Stimulated activated CD8-positive, alpha-beta memory T cell treated with anti-CD3 and anti-CD28 coated beads, Interleukin-4, amount 100 ng/mL, for 1 hour (primary cell): Measurements from ENCODE around the gene CD83.

Experiments used
- DNase-seq, 2 donors: peaks; one replicate each; pipeline ENCODE4 v3.0.0-alpha.2; 2020; ENCODE audit warnings: low read depth in 2 of 2, low spot score in 1 of 2

CD83 gene

DNA sequence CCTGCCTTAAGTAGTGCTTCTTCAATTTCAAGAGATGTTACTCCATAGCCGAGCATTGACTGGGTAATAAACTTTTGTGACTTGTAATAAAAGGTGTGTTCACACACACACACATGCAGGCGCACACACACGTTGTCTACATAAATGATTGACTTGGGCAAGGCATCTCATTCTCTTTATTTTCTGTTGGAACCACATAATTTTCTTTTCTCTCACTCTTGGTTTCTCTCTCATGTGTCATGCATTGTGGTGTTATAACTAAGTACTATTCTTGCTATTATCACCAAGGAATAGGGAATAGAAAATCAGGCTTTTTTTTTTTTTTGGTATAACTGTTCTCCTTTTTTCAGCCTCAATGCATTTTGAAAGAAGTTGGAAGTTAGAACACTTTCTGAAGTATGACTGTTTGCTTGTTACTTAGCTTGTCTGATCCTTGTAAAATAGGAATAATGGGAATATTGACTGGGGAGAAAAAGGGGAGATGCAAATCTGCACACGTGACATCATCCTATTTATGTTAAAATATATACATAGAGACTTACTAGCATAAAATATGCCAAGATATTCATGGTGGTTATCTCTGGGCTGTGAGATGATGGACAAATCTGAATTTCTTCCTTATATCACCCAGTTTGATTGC, 26.1 kb upstream of the CD83 start:
- no peak for DNase-seq

DNA sequence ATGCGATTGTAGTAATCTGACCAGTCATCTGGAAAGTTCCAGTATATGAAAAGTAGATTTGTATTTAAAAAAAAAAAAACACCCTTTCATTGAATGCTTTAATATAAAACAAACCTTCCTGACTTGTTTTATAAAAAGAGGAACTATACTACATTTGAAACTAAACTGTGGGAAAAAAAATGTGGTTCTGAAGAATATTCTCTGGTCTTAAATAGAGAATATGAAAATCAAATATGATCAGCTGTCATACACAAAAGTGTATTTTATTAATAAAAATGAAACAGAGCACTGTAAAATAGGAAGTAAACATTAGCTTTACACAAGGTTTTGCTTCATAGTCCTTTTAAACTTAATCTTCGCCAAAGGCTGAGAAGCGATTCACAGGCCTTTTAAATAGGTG, 25.3 kb upstream of the CD83 start:
- no peak for DNase-seq

- DNase-seq, result no peak
Measured at GRCh38 chr6:14092838-14093789, 24.5 kb upstream of the CD83 start.

DNA sequence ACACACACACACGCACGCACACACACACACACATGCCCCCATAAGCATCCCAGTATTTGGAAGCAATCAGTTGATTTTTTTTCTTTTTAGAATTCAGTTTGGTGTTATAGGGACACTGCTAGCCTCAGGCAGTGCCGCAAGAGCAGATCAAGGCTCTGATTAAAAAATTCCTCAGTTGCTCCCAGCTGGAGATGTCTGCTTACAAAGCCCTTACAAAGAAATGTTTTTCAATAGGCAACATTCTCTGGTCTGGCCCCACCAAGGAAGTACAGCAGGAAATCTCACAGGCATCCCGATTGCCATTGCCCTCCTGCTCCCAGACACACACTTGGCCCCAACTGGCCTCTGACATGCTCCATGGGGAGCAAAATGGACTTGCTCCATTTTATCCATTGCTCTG, 22.9 kb upstream of the CD83 start:
- no peak for DNase-seq

GRCh38 chr6:14095437-14095836, 22.1 kb upstream of the CD83 start:
- no peak for DNase-seq

GRCh38 chr6:14100138-14100537, 17.4 kb upstream of the CD83 start:
- DNase-seq, result no peak

GRCh38 chr6:14100966-14101365, 16.6 kb upstream of the CD83 start:
- no peak for DNase-seq

DNA sequence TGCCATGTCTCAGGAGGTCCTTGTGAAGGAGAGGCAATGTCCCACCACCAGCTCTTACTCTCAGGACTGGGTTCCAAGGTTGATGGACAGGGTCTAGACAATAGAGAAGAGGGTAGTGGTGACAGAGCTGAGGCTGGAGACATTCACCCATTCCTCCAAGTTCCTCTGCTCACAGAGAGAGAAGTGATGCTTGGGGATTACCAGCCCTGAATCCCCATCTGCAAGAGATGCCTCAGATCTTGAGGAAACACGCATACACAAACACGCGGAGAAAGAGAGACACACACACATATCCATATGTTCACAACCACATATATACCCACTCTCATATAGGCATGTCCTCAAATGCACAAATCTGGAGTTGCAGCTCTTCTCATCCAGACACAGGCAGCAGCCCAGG, 15.2 kb upstream of the CD83 start:
- DNase-seq, result no peak

GRCh38 chr6:14105547-14105946, 12.0 kb upstream of the CD83 start:
- DNase-seq, result no peak

- no peak for DNase-seq
Measured at GRCh38 chr6:14107000-14107399, 10.6 kb upstream of the CD83 start.

GRCh38 chr6:14107711-14108494, 9.7 kb upstream of the CD83 start:
- no peak for DNase-seq

- no peak for DNase-seq
Measured at GRCh38 chr6:14108571-14109410, 8.8 kb upstream of the CD83 start.

GRCh38 chr6:14109411-14109826, 8.2 kb upstream of the CD83 start:
- DNase-seq, result no peak

DNA sequence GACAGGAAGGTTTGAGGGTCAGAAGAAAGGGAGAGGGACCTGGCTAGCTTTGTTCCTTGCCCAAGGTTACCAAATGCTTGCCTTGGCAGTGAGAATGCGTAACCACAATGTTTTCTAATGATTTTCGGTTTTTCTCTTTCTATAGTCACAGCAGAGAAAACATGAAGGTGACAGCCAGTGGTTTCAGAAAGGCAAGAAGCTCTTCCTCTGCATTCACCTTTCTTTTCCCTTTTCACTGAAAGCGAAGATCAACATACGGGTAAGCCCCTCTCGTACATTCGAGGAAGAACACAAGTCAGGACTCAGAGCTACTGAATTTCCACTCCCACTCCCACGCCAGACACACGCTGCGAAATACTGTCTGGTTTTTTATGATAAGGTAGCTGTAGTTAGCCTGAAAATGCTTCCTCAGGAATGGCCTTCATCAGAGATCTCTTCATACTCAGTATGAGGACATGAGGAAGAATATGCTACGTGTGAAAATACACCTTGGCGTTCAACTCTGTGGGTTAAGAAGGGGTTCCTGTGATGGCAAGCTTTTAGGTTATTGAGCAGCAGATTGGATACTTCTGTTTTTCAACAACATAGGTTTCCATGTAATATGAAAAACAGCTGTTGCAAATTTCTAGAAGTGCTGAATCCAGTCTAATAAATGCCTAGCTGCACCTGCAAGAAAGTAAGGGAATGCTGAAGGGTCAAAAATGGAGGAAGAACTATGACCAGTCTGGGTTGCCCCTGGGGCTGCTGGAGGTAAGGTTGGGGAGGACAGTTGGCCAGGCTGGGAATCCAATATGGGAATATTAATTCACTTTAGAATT, 7.4 kb upstream of the CD83 start:
- DNase-seq, result no peak

GRCh38 chr6:14113976-14114375, 3.6 kb upstream of the CD83 start:
- no peak for DNase-seq

DNA sequence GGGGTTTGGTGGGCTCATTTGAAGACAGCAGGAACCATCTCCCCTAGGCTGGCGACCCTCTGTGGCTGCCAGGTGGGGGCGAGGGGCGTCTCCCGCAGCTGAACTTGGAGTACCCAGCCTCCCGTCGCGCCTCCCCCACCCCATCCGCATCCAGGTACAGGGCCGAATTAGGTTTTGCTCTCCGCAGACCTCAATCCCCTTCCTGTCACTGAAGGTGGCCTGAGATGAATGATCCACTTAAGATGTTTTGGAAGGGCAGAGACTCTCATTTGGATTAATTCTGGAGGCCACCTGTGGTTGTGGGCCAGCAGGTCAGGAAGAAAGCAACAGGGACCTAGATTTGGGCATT, 493 bp downstream of the CD83 start:
- DNase-seq, result no peak

- DNase-seq, result no peak
Measured at GRCh38 chr6:14118446-14118845, 874 bp downstream of the CD83 start.

- DNase-seq, result no peak
Measured at GRCh38 chr6:14119784-14120183, 2.2 kb downstream of the CD83 start.

- no peak for DNase-seq
Measured at GRCh38 chr6:14120546-14120945, 3.0 kb downstream of the CD83 start.

- no peak for DNase-seq
Measured at GRCh38 chr6:14121936-14122344, 4.4 kb downstream of the CD83 start.
